LNCAP (cell line): ENCODE data around the gene CALHM1.

ENCODE experiments used
- CTCF ChIP-seq: fragments of 450-650 bp; IDR thresholded peaks from 2 replicates; pipeline ENCODE4 v1.5.1; 2017; ENCODE audit warnings: mild to moderate bottlenecking

Gene CALHM1

GRCh38 chr10:103478671-103479070, 20.0 kb upstream of the CALHM1 start:
- TF ChIP-seq CTCF, result no peak

GRCh38 chr10:103476046-103476768, 17.5 kb upstream of the CALHM1 start:
- TF ChIP-seq CTCF, result no peak

GRCh38 chr10:103475437-103475836, 16.7 kb upstream of the CALHM1 start:
- TF ChIP-seq CTCF, result no peak

GRCh38 chr10:103474077-103474476, 15.4 kb upstream of the CALHM1 start:
- TF ChIP-seq CTCF, result no peak

GRCh38 chr10:103473261-103473671, 14.6 kb upstream of the CALHM1 start:
- TF ChIP-seq CTCF, result no peak

- TF ChIP-seq CTCF, result no peak
Measured at GRCh38 chr10:103472005-103472404, 13.3 kb upstream of the CALHM1 start.

GRCh38 chr10:103470761-103471653, 12.3 kb upstream of the CALHM1 start:
- no peak for TF ChIP-seq CTCF
